HEK293 (cell line): ENCODE data around the gene PARP6.

Experiments used
- EGR2 ChIP-seq: fragments of 450-650 bp; formaldehyde crosslinking; IDR thresholded peaks from 2 replicates; pipeline ENCODE4 v1.5.1; 2016; ENCODE audit warnings: low read depth, missing biosample characterization, missing genetic modification characterization
- KLF16 ChIP-seq: fragments of 450-650 bp; formaldehyde crosslinking; IDR thresholded peaks from 2 replicates; pipeline ENCODE4 v1.5.1; 2017; ENCODE audit warnings: missing biosample characterization, missing genetic modification characterization
- ZFP37 ChIP-seq: fragments of 450-650 bp; formaldehyde crosslinking; IDR thresholded peaks from 2 replicates; pipeline ENCODE4 v1.5.1; 2016; ENCODE audit warnings: missing biosample characterization, missing genetic modification characterization
- ZFP41 ChIP-seq: fragments of 450-650 bp; formaldehyde crosslinking; IDR thresholded peaks from 2 replicates; pipeline ENCODE4 v1.5.1; 2016; ENCODE audit warnings: missing biosample characterization, missing genetic modification characterization, borderline replicate concordance
- ZNF514 ChIP-seq: fragments of 450-650 bp; formaldehyde crosslinking; IDR thresholded peaks from 2 replicates; pipeline ENCODE4 v1.5.1; 2016; ENCODE audit warnings: missing biosample characterization, missing genetic modification characterization
- ZNF776 ChIP-seq: fragments of 450-650 bp; formaldehyde crosslinking; IDR thresholded peaks from 2 replicates; pipeline ENCODE4 v1.5.0; 2017; ENCODE audit warnings: missing biosample characterization, missing genetic modification characterization, borderline replicate concordance
- ZNF830 ChIP-seq: fragments of 450-650 bp; IDR thresholded peaks from 2 replicates; pipeline ENCODE4 v1.5.0; 2018; ENCODE audit warnings: missing biosample characterization, missing genetic modification characterization, low read depth, mild to moderate bottlenecking, moderate library complexity
- ZSCAN16 ChIP-seq: fragments of 450-650 bp; formaldehyde crosslinking; IDR thresholded peaks from 2 replicates; pipeline ENCODE4 v1.5.1; 2016; ENCODE audit warnings: missing biosample characterization, missing genetic modification characterization
- TF ChIP-seq, protein P1 (sequence below): fragments of 450-650 bp; formaldehyde crosslinking; IDR thresholded peaks from 2 replicates; pipeline ENCODE4 v1.5.1; 2016; ENCODE audit warnings: missing biosample characterization, missing genetic modification characterization
- TF ChIP-seq, protein P2 (sequence below): fragments of 450-650 bp; formaldehyde crosslinking; IDR thresholded peaks from 2 replicates; pipeline ENCODE4 v1.5.1; 2016; ENCODE audit warnings: missing biosample characterization, missing genetic modification characterization
- TF ChIP-seq, protein P3 (sequence below): fragments of 450-650 bp; formaldehyde crosslinking; IDR thresholded peaks from 2 replicates; pipeline ENCODE4 v1.5.1; 2016; ENCODE audit warnings: missing biosample characterization, missing genetic modification characterization
- TF ChIP-seq, protein P4 (sequence below): fragments of 450-650 bp; formaldehyde crosslinking; IDR thresholded peaks from 2 replicates; pipeline ENCODE4 v1.5.1; 2016; ENCODE audit warnings: missing biosample characterization, missing genetic modification characterization, low read depth

DNA sequence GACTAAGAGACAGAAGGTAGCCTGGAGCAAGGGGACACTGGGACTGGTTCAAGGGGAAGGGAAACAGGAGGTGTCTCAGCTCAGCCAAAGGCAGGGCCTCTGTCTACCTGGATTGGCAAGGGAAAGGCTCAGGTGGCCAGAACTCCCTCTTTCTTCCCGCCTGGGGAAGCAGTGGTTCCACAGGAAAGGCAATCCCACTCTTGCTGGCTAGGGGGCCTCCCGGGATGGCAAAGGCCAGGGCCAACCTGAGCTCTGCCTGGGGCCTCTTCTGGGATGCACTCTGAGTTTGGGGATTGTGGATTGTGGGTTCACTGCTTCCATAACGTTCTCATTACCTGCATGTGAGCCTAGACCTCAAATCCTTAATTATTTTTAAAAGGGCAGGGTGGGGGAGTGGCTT lies 13.0 kb upstream of the PARP6 start:
- TF ChIP-seq, protein P1, sequence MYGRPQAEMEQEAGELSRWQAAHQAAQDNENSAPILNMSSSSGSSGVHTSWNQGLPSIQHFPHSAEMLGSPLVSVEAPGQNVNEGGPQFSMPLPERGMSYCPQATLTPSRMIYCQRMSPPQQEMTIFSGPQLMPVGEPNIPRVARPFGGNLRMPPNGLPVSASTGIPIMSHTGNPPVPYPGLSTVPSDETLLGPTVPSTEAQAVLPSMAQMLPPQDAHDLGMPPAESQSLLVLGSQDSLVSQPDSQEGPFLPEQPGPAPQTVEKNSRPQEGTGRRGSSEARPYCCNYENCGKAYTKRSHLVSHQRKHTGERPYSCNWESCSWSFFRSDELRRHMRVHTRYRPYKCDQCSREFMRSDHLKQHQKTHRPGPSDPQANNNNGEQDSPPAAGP (tag by site-specific recombination): no peak
- TF ChIP-seq, protein P2, sequence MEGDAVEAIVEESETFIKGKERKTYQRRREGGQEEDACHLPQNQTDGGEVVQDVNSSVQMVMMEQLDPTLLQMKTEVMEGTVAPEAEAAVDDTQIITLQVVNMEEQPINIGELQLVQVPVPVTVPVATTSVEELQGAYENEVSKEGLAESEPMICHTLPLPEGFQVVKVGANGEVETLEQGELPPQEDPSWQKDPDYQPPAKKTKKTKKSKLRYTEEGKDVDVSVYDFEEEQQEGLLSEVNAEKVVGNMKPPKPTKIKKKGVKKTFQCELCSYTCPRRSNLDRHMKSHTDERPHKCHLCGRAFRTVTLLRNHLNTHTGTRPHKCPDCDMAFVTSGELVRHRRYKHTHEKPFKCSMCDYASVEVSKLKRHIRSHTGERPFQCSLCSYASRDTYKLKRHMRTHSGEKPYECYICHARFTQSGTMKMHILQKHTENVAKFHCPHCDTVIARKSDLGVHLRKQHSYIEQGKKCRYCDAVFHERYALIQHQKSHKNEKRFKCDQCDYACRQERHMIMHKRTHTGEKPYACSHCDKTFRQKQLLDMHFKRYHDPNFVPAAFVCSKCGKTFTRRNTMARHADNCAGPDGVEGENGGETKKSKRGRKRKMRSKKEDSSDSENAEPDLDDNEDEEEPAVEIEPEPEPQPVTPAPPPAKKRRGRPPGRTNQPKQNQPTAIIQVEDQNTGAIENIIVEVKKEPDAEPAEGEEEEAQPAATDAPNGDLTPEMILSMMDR (tag by site-specific recombination): no peak
- TF ChIP-seq, protein P3, sequence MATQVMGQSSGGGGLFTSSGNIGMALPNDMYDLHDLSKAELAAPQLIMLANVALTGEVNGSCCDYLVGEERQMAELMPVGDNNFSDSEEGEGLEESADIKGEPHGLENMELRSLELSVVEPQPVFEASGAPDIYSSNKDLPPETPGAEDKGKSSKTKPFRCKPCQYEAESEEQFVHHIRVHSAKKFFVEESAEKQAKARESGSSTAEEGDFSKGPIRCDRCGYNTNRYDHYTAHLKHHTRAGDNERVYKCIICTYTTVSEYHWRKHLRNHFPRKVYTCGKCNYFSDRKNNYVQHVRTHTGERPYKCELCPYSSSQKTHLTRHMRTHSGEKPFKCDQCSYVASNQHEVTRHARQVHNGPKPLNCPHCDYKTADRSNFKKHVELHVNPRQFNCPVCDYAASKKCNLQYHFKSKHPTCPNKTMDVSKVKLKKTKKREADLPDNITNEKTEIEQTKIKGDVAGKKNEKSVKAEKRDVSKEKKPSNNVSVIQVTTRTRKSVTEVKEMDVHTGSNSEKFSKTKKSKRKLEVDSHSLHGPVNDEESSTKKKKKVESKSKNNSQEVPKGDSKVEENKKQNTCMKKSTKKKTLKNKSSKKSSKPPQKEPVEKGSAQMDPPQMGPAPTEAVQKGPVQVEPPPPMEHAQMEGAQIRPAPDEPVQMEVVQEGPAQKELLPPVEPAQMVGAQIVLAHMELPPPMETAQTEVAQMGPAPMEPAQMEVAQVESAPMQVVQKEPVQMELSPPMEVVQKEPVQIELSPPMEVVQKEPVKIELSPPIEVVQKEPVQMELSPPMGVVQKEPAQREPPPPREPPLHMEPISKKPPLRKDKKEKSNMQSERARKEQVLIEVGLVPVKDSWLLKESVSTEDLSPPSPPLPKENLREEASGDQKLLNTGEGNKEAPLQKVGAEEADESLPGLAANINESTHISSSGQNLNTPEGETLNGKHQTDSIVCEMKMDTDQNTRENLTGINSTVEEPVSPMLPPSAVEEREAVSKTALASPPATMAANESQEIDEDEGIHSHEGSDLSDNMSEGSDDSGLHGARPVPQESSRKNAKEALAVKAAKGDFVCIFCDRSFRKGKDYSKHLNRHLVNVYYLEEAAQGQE: no peak
- TF ChIP-seq ZNF830 (no peak), ZNF776 (no peak), ZSCAN16 (no peak), ZFP41 (no peak), KLF16 (no peak), EGR2 (tag by site-specific recombination) (no peak), ZFP37 (no peak), ZNF514 (tag by site-specific recombination) (no peak)
- TF ChIP-seq, protein P4, sequence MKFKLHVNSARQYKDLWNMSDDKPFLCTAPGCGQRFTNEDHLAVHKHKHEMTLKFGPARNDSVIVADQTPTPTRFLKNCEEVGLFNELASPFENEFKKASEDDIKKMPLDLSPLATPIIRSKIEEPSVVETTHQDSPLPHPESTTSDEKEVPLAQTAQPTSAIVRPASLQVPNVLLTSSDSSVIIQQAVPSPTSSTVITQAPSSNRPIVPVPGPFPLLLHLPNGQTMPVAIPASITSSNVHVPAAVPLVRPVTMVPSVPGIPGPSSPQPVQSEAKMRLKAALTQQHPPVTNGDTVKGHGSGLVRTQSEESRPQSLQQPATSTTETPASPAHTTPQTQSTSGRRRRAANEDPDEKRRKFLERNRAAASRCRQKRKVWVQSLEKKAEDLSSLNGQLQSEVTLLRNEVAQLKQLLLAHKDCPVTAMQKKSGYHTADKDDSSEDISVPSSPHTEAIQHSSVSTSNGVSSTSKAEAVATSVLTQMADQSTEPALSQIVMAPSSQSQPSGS (tag by site-specific recombination): no peak
